T-helper 17 cell (primary cell): Measurements from ENCODE around the gene ACIN1. TPM values are rescaled to one million over a fixed set of nuclear protein-coding genes. Genes with fewer than 3 reads are reported as not detected.

Experiments
- ATAC-seq: fragments of 150-1000 bp; cut with Tn5 transposase; 2 replicates; pipeline ENCODE4 v1.10.0; 2021; ENCODE audit warnings: mild to moderate bottlenecking, moderate library complexity
- DNase-seq, 3 donors: peaks; one replicate each; pipeline versions ENCODE4 v3.0.0 to v3.0.0-alpha.2; 2020 to 2021
- H3K9me3 ChIP-seq: one replicate; pipeline ENCODE4 v1.7.0; 2013; ENCODE audit warnings: low read length, mild to moderate bottlenecking; ENCODE audit not compliant: control insufficient read depth, poor library complexity, severe bottlenecking
- H3K27ac Mint-ChIP-seq: one replicate; pipeline ENCODE4 v1.8.0; 2022; ENCODE audit warnings: mild to moderate bottlenecking, moderate library complexity, mixed read lengths
- H3K27me3 Mint-ChIP-seq: one replicate; pipeline ENCODE4 v1.8.0; 2022; ENCODE audit warnings: mixed read lengths
- H3K36me3 Mint-ChIP-seq: one replicate; pipeline ENCODE4 v1.8.0; 2022; ENCODE audit warnings: low read depth, mixed read lengths
- H3K4me1 Mint-ChIP-seq: one replicate; pipeline ENCODE4 v1.8.0; 2022; ENCODE audit warnings: mild to moderate bottlenecking, mixed read lengths
- H3K4me3 Mint-ChIP-seq: one replicate; pipeline ENCODE4 v1.8.0; 2022; ENCODE audit warnings: mild to moderate bottlenecking, moderate library complexity, mixed read lengths
- total RNA-seq, 4 donors: library from RNA in 2 of 4; stranded (reverse) in 2 of 4; gene quantifications; one replicate each; pipeline ENCODE4 v1.2.3 and lab custom pipeline; 2022 to 2026

The ACIN1 gene
- total RNA-seq, 2 donors from 2014 or later, result 264 to 298 TPM

DNA sequence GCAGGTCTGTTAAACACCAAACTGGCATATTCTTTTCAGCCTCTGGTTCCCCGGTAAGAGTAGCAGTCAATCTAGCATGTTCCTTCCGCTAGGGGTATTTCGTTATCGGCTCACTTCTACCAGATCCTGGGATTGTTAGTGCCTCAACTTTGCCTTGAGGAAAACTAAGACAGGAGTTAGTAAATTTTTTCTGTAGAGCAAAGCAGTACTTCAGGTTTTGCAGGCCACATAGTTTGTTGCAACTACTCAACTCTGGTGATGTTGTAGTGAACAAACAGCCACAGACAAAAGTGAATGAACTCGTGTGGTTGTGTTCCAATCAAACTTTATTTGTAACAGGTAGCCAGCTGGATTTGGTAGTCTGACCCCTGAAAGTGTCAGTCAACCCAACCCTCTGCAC, 31.3 kb downstream of the ACIN1 start:
- Mint-ChIP-seq H3K27me3 (no peaks in the 10 kb centered on the region), H3K4me3 (no peak overlapping the region), H3K27ac (no peak overlapping the region), H3K4me1 (peaks cover 9% of the 10 kb centered on the region), H3K36me3 (peaks cover 6% of the 10 kb centered on the region)
- no peak for DNase-seq
- no peaks in the 10 kb centered on the region for H3K9me3 ChIP-seq
- ATAC-seq, result no peak

DNA sequence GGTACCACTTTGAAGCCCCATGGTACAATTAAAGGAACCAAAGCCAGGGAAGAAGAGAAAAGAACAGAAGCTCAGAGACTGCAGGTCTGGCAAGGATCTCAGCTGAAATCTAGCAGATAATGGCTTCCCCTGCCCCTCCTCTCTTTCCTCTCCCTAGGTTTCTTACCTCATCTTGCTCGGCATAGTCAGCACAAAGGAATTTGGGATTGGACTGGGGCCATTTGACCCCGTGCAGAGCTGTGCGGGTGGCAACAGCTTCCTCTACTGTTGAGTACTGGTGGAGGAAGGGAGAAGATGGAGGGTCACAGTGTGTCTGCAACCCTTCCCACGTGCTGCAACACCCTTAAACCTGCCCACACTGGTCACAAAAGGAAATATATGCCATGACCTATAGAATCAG, 32.9 kb downstream of the ACIN1 start:
- Mint-ChIP-seq H3K27ac (peak overlapping the region; percentile 54), H3K36me3 (peaks cover 6% of the 10 kb centered on the region)
- no peaks in the 10 kb centered on the region for H3K9me3 ChIP-seq

GRCh38 chr14:23060536-23061260, 34.2 kb downstream of the ACIN1 start:
- H3K36me3 Mint-ChIP-seq, result peaks cover 5% of the 10 kb centered on the region
- H3K27me3 Mint-ChIP-seq, result no peaks in the 10 kb centered on the region
- DNase-seq (no peak), ATAC-seq (no peak)
- no peak overlapping the region for H3K27ac Mint-ChIP-seq
- H3K4me1 Mint-ChIP-seq, result peaks cover 22% of the 10 kb centered on the region
- no peak overlapping the region for H3K4me3 Mint-ChIP-seq
- H3K9me3 ChIP-seq, result no peaks in the 10 kb centered on the region

More for the DNA sequence above, 32.9 kb downstream of the ACIN1 start:
- H3K27me3 Mint-ChIP-seq, result no peaks in the 10 kb centered on the region
- ATAC-seq (no peak), DNase-seq (no peak)
- H3K4me3 Mint-ChIP-seq, result no peak overlapping the region
- H3K4me1 Mint-ChIP-seq, result peaks cover 15% of the 10 kb centered on the region

DNA sequence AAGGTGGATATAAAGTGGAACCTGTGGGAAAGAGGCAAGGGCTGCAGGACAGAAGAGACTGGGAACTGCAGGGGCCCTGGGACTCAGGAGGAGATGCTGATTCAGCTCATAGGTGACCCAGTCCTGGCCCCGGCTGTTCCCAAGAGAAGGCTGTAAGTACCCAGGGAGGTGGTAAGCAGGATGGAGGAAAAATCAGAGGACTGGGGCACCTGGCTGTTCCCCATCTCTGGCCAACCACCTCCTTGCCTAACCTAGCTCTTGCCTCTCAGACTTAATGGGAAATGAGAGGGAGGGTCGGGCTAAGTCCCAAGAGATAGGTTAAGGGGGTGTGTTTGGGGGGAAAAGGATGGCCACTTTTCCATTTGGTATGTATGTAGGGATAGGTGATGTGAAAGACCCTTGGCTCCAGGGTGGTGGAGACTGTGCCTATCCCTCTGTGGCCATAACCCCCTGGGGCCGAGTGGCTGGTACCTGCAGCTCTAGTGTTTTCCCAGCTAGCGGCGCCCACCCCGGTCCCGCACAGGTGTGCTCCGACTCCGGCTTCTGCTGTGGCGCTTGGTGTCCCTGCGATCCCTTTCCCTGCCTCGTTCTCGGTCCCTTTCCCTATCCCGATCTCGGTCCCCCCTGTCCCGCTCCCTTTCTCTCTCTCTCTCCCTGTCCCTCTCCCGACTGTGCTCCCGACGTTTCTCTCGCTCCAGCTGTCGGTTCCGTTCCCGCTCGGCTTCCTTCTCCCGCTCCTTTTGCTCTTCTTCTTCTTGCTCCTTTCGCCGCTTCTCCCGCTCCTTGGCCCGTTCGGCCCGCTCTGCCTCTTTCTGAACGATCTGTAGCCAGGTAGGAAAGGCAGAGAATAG, 36.1 kb downstream of the ACIN1 start:
- ATAC-seq (no peak), DNase-seq (no peak)
- H3K9me3 ChIP-seq, result no peaks in the 10 kb centered on the region
- Mint-ChIP-seq H3K36me3 (peaks cover 5% of the 10 kb centered on the region), H3K4me3 (peak overlapping the region; percentile 67), H3K4me1 (peaks cover 23% of the 10 kb centered on the region), H3K27ac (peak overlapping the region; percentile 79), H3K27me3 (no peaks in the 10 kb centered on the region)

GRCh38 chr14:23057757-23058653, 36.9 kb downstream of the ACIN1 start:
- peaks cover 5% of the 10 kb centered on the region for H3K36me3 Mint-ChIP-seq
- no peaks in the 10 kb centered on the region for H3K27me3 Mint-ChIP-seq
- H3K4me3 Mint-ChIP-seq, result peak overlapping the region; percentile 88
- DNase-seq (peak; percentile 76 to 82 (median 79)), ATAC-seq (peak; percentile 75)
- H3K27ac Mint-ChIP-seq, result peak overlapping the region; percentile 27
- H3K4me1 Mint-ChIP-seq, result peaks cover 23% of the 10 kb centered on the region
- no peaks in the 10 kb centered on the region for H3K9me3 ChIP-seq

- Mint-ChIP-seq H3K36me3 (peaks cover 5% of the 10 kb centered on the region), H3K4me3 (peak within 1 kb of the TSS; percentile 96), H3K27ac (peak within 1 kb of the TSS; percentile 79), H3K27me3 (no peaks in the 10 kb centered on the region), H3K4me1 (peaks cover 23% of the 10 kb centered on the region)
- peak; percentile 69 for ATAC-seq
- H3K9me3 ChIP-seq, result no peaks in the 10 kb centered on the region
- peak; percentile 32 to 65 (median 64) for DNase-seq
These were observed 37.8 kb downstream of the ACIN1 start, which contains the start of gene CDH24 for GRCh38 chr14:23056956-23057756. Gene CDH24, minus strand, starts transcription at chr14:23057520. Its CDS starts 1,787 bp downstream, at chr14:23055733.

- peaks cover 5% of the 10 kb centered on the region for H3K36me3 Mint-ChIP-seq
These were observed 38.6 kb downstream of the ACIN1 start for GRCh38 chr14:23056145-23056955.

DNA sequence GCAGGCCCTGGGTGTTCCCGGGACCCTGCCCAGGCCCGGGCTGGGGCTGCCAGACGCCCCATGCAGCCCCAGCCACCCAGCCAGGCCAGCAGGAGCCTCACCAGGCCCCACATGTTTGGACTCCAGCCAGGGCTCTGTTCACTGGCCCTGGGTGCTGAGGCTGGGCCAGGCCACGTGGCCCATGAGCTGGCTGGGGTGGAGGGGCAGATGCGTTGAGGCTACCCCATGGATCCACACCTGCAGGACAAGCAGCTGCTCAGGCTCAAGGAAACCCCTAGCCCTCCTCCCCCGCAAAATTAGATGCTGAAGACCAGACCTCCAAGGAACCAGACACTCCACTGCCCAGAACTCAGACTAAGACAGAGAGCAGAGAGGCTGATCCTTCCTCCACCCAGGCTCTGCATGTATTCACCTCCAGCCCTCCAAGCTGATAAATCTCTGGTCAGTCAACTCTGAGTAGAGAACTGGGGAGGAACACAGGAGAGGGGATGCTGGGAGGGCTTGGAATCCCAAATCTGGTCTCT, 39.3 kb downstream of the ACIN1 start:
- Mint-ChIP-seq H3K27me3 (no peaks in the 10 kb centered on the region), H3K36me3 (peaks cover 5% of the 10 kb centered on the region), H3K27ac (peak overlapping the region; percentile 79), H3K4me3 (peak overlapping the region; percentile 96), H3K4me1 (peaks cover 23% of the 10 kb centered on the region)
- DNase-seq (no peak), ATAC-seq (peak; percentile 1)
- H3K9me3 ChIP-seq, result no peaks in the 10 kb centered on the region

More at GRCh38 chr14:23056145-23056955, 38.6 kb downstream of the ACIN1 start:
- DNase-seq (peak; percentile 54 to 61 (median 57)), ATAC-seq (peak; percentile 77)
- peaks cover 23% of the 10 kb centered on the region for H3K4me1 Mint-ChIP-seq
- H3K9me3 ChIP-seq, result no peaks in the 10 kb centered on the region
- peak overlapping the region; percentile 79 for H3K27ac Mint-ChIP-seq
- H3K4me3 Mint-ChIP-seq, result peak overlapping the region; percentile 96
- H3K27me3 Mint-ChIP-seq, result no peaks in the 10 kb centered on the region

- no peak for ATAC-seq
These were observed 39.8 kb downstream of the ACIN1 start for GRCh38 chr14:23055147-23055550.

DNA sequence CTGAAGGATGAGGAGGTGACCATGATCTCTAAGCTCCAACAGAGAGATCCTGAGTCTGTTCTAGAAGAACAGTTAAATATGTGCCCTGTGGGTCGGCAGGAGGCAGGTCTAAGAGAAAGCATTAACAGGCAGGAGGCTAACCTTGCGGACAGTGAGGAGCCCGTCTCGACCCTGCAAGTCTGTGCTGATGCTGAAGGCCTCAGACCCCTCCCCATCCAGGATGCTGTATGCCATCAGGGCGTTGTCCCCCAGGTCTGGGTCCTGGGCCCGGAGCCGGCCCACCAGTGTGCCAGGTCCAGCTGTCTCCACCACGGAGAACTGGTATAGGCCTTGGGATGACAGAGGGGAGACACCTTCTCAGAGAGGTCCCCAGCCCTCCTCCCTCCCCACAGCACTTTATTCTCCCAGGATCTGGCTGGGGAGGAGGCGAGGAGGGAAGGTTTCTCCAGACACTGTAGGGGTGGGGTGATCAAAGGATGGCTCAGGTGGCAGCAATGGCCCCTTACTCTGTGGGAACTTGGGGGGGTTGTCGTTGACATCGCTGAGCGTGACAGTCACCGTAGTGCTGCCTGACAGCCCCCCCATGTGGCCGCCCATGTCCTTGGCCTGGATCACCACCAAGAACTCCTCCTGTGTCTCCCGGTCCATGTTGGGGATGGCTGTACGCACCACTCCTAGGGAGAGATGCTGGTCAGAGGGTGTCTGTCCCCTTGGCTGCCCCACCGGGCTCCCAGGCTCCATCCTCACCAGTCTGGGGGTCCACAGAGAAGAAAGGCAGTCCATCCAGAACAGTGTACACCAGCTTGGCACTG, 40.7 kb downstream of the ACIN1 start:
- ATAC-seq (no peak), DNase-seq (no peak)
- Mint-ChIP-seq H3K4me3 (no peak overlapping the region), H3K4me1 (peaks cover 20% of the 10 kb centered on the region), H3K27ac (peak overlapping the region; percentile 11), H3K27me3 (no peaks in the 10 kb centered on the region), H3K36me3 (peaks cover 3% of the 10 kb centered on the region)
- H3K9me3 ChIP-seq, result no peaks in the 10 kb centered on the region

More at GRCh38 chr14:23055147-23055550, 39.8 kb downstream of the ACIN1 start:
- H3K9me3 ChIP-seq, result no peaks in the 10 kb centered on the region
- Mint-ChIP-seq H3K4me3 (peak overlapping the region; percentile 28), H3K27ac (no peak overlapping the region), H3K36me3 (peaks cover 5% of the 10 kb centered on the region), H3K4me1 (peaks cover 23% of the 10 kb centered on the region), H3K27me3 (no peaks in the 10 kb centered on the region)
- no peak for DNase-seq

- DNase-seq (no peak), ATAC-seq (no peak)
- H3K4me1 Mint-ChIP-seq, result peaks cover 19% of the 10 kb centered on the region
- no peaks in the 10 kb centered on the region for H3K9me3 ChIP-seq
- H3K36me3 Mint-ChIP-seq, result peaks cover 2% of the 10 kb centered on the region
- no peaks in the 10 kb centered on the region for H3K27me3 Mint-ChIP-seq
- H3K27ac Mint-ChIP-seq, result peak overlapping the region; percentile 37
- H3K4me3 Mint-ChIP-seq, result no peak overlapping the region
These were observed 41.5 kb downstream of the ACIN1 start for GRCh38 chr14:23053426-23053825.
